Measurements from ENCODE around the gene CARMIL1.

GRCh38 chr6:25428758-25429317 is 149.7 kb downstream of the CARMIL1 start:
- TF ChIP-seq CTCF (conservative IDR thresholded peaks at IDR 0.05 in 1 of 2, IDR thresholded peaks at IDR 0.05 in 1 of 2; ENCODE audit: extremely low read depth in 1 of 2, insufficient read depth in 1 of 2, low read depth in 1 of 2, low read length in 2 of 2), result no peak
- no peak for TF ChIP-seq EZH2 (IDR thresholded peaks at IDR 0.05; ENCODE audit: borderline replicate concordance, low read length)
